Measurements from ENCODE around the gene GEMIN7. TPM values are rescaled to one million over a fixed set of nuclear protein-coding genes. Genes with fewer than 3 reads are reported as not detected.

Gene GEMIN7
- total RNA-seq, 1 donor from 2014 or later = 25.7 TPM

- no peak for DNase-seq (ENCODE audit: low read depth)
These were observed 47.6 kb downstream of the GEMIN7 start for GRCh38 chr19:45126654-45127053.

- DNase-seq (ENCODE audit: low read depth) = no peak
These were observed 49.1 kb downstream of the GEMIN7 start for GRCh38 chr19:45128146-45128545.

- DNase-seq (ENCODE audit: low read depth) = no peak
These were observed 49.7 kb downstream of the GEMIN7 start for GRCh38 chr19:45128806-45129205.

GRCh38 chr19:45130236-45130635 lies 51.2 kb downstream of the GEMIN7 start:
- DNase-seq (ENCODE audit: low read depth) = no peak

- peak; percentile 63 for DNase-seq (ENCODE audit: low read depth)
These were observed 52.0 kb downstream of the GEMIN7 start for GRCh38 chr19:45130888-45131615.

- no peak for DNase-seq (ENCODE audit: low read depth)
These were observed 54.6 kb downstream of the GEMIN7 start for GRCh38 chr19:45133661-45134060.

- no peak for DNase-seq (ENCODE audit: low read depth)
These were observed 56.3 kb downstream of the GEMIN7 start for GRCh38 chr19:45135176-45135885.

GRCh38 chr19:45136507-45137178 lies 57.6 kb downstream of the GEMIN7 start:
- no peak for DNase-seq (ENCODE audit: low read depth)

GRCh38 chr19:45137179-45137761 lies 58.2 kb downstream of the GEMIN7 start:
- peak; percentile 73 for DNase-seq (ENCODE audit: low read depth)

- no peak for DNase-seq (ENCODE audit: low read depth)
These were observed 59.3 kb downstream of the GEMIN7 start for GRCh38 chr19:45138303-45138751.

- no peak for DNase-seq (ENCODE audit: low read depth)
These were observed 60.5 kb downstream of the GEMIN7 start for GRCh38 chr19:45139286-45140143.

- no peak for DNase-seq (ENCODE audit: low read depth)
These were observed 61.1 kb downstream of the GEMIN7 start for GRCh38 chr19:45140144-45140503.

GRCh38 chr19:45140533-45140932 lies 61.5 kb downstream of the GEMIN7 start:
- no peak for DNase-seq (ENCODE audit: low read depth)

Other genes starting within 250 kb of the GEMIN7 start
- 79.1 and 113 TPM in 2 replicates for gene NECTIN2, start 233.0 kb upstream of the GEMIN7 start, total RNA-seq
- 94.0 and 121 TPM in 2 replicates for gene TOMM40, start 188.0 kb upstream of the GEMIN7 start, total RNA-seq
- 4,388 and 5,075 TPM in 2 replicates for gene APOE, start 173.5 kb upstream of the GEMIN7 start, total RNA-seq
- gene APOC1, start 164.7 kb upstream of the GEMIN7 start, total RNA-seq = 21.8 and 52.3 TPM in 2 replicates
- not detected in 2 replicates for gene APOC4, start 137.0 kb upstream of the GEMIN7 start, total RNA-seq
- gene APOC2, start 133.2 kb upstream of the GEMIN7 start, total RNA-seq = 4.8 and 8.8 TPM in 2 replicates
- 73.2 and 91.7 TPM in 2 replicates for gene CLPTM1, start 123.9 kb upstream of the GEMIN7 start, total RNA-seq
- 14.2 and 18.4 TPM in 2 replicates for gene RELB, start 77.8 kb upstream of the GEMIN7 start, total RNA-seq
- gene CLASRP, start 40.2 kb upstream of the GEMIN7 start, total RNA-seq = 51.8 and 91.3 TPM in 2 replicates
- gene ZNF296, start 2.8 kb upstream of the GEMIN7 start, total RNA-seq = not detected in 2 replicates
- gene PPP1R37, start 13.9 kb downstream of the GEMIN7 start, total RNA-seq = 73.3 and 80.2 TPM in 2 replicates
- 0.10 and 0.13 TPM in 2 replicates for gene NKPD1, start 81.7 kb downstream of the GEMIN7 start, total RNA-seq
- 26.9 and 29.4 TPM in 2 replicates for gene TRAPPC6A, start 99.0 kb downstream of the GEMIN7 start, total RNA-seq
- 8.4 and 11.8 TPM in 2 replicates for gene BLOC1S3, start 99.5 kb downstream of the GEMIN7 start, total RNA-seq
- not detected in 2 replicates for gene EXOC3L2, start 166.1 kb downstream of the GEMIN7 start, total RNA-seq
- 20.9 and 26.7 TPM in 2 replicates for gene MARK4, start 172.0 kb downstream of the GEMIN7 start, total RNA-seq
- 1,914 and 2,511 TPM in 2 replicates for gene CKM, start 243.6 kb downstream of the GEMIN7 start, total RNA-seq

Measured in myocyte (in vitro differentiated cells).